ENCODE results near the gene MAPK10.

GRCh38 chr4:86291180-86291579, 68.7 kb downstream of the MAPK10 start:
- TF ChIP-seq, protein P1, sequence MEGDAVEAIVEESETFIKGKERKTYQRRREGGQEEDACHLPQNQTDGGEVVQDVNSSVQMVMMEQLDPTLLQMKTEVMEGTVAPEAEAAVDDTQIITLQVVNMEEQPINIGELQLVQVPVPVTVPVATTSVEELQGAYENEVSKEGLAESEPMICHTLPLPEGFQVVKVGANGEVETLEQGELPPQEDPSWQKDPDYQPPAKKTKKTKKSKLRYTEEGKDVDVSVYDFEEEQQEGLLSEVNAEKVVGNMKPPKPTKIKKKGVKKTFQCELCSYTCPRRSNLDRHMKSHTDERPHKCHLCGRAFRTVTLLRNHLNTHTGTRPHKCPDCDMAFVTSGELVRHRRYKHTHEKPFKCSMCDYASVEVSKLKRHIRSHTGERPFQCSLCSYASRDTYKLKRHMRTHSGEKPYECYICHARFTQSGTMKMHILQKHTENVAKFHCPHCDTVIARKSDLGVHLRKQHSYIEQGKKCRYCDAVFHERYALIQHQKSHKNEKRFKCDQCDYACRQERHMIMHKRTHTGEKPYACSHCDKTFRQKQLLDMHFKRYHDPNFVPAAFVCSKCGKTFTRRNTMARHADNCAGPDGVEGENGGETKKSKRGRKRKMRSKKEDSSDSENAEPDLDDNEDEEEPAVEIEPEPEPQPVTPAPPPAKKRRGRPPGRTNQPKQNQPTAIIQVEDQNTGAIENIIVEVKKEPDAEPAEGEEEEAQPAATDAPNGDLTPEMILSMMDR (conservative IDR thresholded peaks at IDR 0.05; ENCODE audit: low read depth, low read length): no peak
- TF ChIP-seq EZH2 (IDR thresholded peaks at IDR 0.05; ENCODE audit: low read length, unreplicated experiment): no peak

Data from PC-3 (cell line).